HG02943 (cell line): ENCODE results near the gene GDF7.

Experiments
- ATAC-seq: cut with Tn5 transposase; IDR thresholded peaks from one replicate; pipeline ENCODE4 v1.9.1; 2021; ENCODE audit warnings: mild to moderate bottlenecking, low read depth, moderate library complexity; ENCODE audit not compliant: unreplicated experiment

GDF7 gene

DNA sequence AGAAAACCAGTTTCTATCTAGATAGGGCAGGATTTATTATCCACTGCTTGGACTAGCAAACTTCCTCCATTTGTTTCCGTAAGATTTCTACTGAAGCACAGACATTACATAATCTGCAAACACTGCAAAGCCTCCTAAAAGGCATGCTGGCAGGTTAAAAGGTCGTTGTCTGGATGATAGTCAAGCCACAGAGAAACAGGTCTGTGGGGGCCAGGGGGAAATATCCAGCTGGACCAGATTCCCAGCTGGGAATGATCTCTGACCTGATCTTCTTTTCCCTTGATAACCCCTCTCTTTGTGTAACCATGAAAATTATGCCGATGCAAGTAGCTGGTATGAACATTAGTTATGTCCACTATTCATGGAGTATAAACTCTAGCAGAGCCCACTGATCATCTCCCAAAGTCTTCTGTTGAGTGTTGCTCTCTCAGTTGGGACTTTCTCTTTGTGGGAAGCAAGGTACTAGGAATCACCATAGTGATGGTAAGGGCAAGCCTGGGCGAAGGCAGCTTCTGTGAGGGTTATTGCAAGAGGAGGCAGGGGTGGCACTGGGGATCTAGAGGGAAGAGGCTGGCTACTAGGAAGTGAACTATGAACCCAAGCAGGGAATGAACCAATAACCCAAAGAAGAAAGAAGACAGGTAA, 61.3 kb downstream of the GDF7 start:
- ATAC-seq: no peak
